Esophagus squamous epithelium (tissue), 4 donors: ENCODE measurements around the gene SMAD3.

Experiments used
- POLR2A ChIP-seq, 4 donors: fragments of 450-650 bp; IDR thresholded peaks; one replicate each; pipeline ENCODE4 v1.6.1; 2017; ENCODE audit warnings: antibody characterized with exemption in 4 of 4, mild to moderate bottlenecking in 4 of 4, moderate library complexity in 3 of 4
- TF ChIP-seq, protein P1 (sequence below), 6 experiments: fragments of 450-650 bp in 4 of 6; fragments of 200-600 bp in 2 of 6; sonication (generic) in 2 of 6; IDR thresholded peaks; one replicate each; pipeline ENCODE4 v1.5.1; 2016 to 2019; ENCODE audit warnings: antibody characterized with exemption in 6 of 6, mild to moderate bottlenecking in 4 of 6, moderate library complexity in 4 of 6

DNA sequence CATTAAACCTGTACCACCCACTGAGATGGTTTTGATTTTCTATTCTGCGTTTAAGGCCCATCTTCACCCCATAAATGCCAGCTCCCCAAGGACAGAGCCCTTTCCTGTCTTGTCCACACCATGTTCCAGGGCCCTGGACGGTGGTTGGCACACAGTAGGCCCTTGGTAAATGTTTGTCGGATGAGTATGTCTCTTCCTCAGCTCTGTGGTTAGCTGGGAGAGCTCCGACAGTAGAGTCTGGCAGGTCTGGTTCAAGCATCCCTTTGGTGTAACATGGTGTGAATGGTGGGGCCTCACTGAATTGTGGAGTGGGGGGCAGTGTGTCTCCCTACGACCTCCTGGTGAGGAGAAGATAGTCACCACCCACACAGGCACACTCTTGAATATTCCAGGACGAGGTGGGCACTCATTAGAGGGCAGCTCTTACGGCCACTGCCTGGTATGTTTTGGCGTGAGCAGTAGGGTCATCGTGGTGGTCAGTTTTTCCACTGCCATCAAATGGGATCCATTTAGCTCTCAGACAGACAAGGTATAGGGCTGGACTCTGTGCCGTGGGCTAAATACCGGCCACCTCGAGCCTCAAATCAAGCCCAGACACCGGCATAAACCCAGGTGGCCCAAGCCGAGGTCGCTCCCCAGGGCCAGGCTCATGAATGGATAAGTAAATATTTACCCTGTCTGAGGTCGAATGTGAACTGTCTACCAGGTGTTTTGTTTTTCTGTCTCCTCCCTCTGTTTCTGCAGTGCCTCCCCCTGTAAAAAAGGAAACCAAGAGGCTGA is 61.3 kb downstream of the SMAD3 start:
- no peak for TF ChIP-seq POLR2A (IDR thresholded peaks at IDR 0.05)
- TF ChIP-seq, protein P1, sequence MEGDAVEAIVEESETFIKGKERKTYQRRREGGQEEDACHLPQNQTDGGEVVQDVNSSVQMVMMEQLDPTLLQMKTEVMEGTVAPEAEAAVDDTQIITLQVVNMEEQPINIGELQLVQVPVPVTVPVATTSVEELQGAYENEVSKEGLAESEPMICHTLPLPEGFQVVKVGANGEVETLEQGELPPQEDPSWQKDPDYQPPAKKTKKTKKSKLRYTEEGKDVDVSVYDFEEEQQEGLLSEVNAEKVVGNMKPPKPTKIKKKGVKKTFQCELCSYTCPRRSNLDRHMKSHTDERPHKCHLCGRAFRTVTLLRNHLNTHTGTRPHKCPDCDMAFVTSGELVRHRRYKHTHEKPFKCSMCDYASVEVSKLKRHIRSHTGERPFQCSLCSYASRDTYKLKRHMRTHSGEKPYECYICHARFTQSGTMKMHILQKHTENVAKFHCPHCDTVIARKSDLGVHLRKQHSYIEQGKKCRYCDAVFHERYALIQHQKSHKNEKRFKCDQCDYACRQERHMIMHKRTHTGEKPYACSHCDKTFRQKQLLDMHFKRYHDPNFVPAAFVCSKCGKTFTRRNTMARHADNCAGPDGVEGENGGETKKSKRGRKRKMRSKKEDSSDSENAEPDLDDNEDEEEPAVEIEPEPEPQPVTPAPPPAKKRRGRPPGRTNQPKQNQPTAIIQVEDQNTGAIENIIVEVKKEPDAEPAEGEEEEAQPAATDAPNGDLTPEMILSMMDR (IDR thresholded peaks at IDR 0.05): no peak
